Suprapubic skin (tissue), 4 donors: ENCODE data around the gene PAGE2B. TPM values are rescaled to one million over a fixed set of nuclear protein-coding genes. Genes with fewer than 3 reads are reported as not detected.
"Not testable (repeated sequence)": the region's sequence is repeated elsewhere in the genome, so short reads cannot be mapped to it uniquely, and the experiment has no call there.

Source experiments
- DNase-seq, 2 donors: peaks; one replicate each; pipeline ENCODE4 v3.0.0-alpha.2; 2019; ENCODE audit warnings: low spot score in 2 of 2
- H3K27ac ChIP-seq: fragments of 200-600 bp; sonication (generic); one replicate; pipeline ENCODE4 v1.5.1; 2019
- H3K27me3 ChIP-seq: fragments of 200-600 bp; sonication (generic); one replicate; pipeline ENCODE4 v1.5.1; 2019
- H3K36me3 ChIP-seq: fragments of 200-600 bp; sonication (generic); one replicate; pipeline ENCODE4 v1.5.1; 2019
- H3K4me1 ChIP-seq: fragments of 200-600 bp; sonication (generic); one replicate; pipeline ENCODE4 v1.5.1; 2019
- H3K4me3 ChIP-seq: fragments of 200-600 bp; sonication (generic); one replicate; pipeline ENCODE4 v1.5.1; 2019; ENCODE audit warnings: mild to moderate bottlenecking
- H3K9me3 ChIP-seq: fragments of 200-600 bp; sonication (generic); one replicate; pipeline ENCODE4 v1.5.1; 2019
- EP300 ChIP-seq: sonication (generic); formaldehyde crosslinking; IDR thresholded peaks from one replicate; pipeline ENCODE4 v1.6.1; 2017; ENCODE audit warnings: antibody characterized with exemption
- POLR2A ChIP-seq, 2 donors: fragments of 450-650 bp; IDR thresholded peaks; one replicate each; pipeline ENCODE4 v1.6.1; 2017; ENCODE audit warnings: antibody characterized with exemption in 2 of 2, mild to moderate bottlenecking in 2 of 2, moderate library complexity in 2 of 2
- POLR2AphosphoS5 ChIP-seq, 3 donors: sonication (generic); formaldehyde crosslinking; IDR thresholded peaks; one replicate each; pipeline ENCODE4 v1.6.1; 2017; ENCODE audit warnings: antibody characterized with exemption in 3 of 3
- WGBS: methylation state at CpG from one replicate; pipeline ENCODE4 v1.1.5; 2018; 5-methylcytosine and 5-hydroxymethylcytosine counted together
- total RNA-seq, 4 donors: library from RNA; depleted of rRNA; stranded (reverse); fragments of >200 nt; gene quantifications; one replicate each; pipeline ENCODE4 v1.1.0, GENCODE V29; 2016
- TF ChIP-seq, protein P1 (sequence below), 2 donors: fragments of 200-600 bp in 1 of 2; fragments of 450-650 bp in 1 of 2; sonication (generic) in 1 of 2; IDR thresholded peaks; one replicate each; pipeline ENCODE4 v1.5.1; 2016 to 2019; ENCODE audit warnings: antibody characterized with exemption in 2 of 2, mild to moderate bottlenecking in 1 of 2, moderate library complexity in 1 of 2

The PAGE2B gene
- total RNA-seq, 4 donors from 2014 or later = not detected

DNA sequence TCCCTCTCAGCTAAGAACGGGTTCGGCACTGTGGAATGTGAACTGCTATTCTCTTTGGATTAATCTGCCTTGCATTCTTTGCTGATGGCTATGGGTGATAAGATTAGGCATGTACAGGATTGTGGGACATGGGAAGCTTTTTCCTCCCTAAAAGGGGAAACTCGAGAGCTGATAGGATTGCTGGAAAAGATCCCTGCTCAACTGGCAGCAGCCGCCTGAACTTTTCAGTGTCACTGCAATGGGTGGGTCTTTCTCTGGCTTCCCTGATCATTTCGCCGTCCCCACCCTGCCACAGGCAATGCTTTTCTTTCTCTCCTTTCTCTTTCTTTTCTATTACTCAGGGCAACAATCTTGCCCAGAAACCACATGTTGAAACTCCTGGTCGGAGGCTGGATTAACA is 34.5 kb downstream of the PAGE2B start:
- Histone ChIP-seq H3K4me3 (no peak overlapping the region), H3K4me1 (peaks cover 7% of the 10 kb centered on the region), H3K27me3 (no peaks in the 10 kb centered on the region), H3K36me3 (no peaks in the 10 kb centered on the region), H3K27ac (no peak overlapping the region), H3K9me3 (no peaks in the 10 kb centered on the region)
- no peak for TF ChIP-seq EP300
- TF ChIP-seq POLR2AphosphoS5 (IDR thresholded peaks at IDR 0.05) = no peak
- TF ChIP-seq, protein P1, sequence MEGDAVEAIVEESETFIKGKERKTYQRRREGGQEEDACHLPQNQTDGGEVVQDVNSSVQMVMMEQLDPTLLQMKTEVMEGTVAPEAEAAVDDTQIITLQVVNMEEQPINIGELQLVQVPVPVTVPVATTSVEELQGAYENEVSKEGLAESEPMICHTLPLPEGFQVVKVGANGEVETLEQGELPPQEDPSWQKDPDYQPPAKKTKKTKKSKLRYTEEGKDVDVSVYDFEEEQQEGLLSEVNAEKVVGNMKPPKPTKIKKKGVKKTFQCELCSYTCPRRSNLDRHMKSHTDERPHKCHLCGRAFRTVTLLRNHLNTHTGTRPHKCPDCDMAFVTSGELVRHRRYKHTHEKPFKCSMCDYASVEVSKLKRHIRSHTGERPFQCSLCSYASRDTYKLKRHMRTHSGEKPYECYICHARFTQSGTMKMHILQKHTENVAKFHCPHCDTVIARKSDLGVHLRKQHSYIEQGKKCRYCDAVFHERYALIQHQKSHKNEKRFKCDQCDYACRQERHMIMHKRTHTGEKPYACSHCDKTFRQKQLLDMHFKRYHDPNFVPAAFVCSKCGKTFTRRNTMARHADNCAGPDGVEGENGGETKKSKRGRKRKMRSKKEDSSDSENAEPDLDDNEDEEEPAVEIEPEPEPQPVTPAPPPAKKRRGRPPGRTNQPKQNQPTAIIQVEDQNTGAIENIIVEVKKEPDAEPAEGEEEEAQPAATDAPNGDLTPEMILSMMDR (IDR thresholded peaks at IDR 0.05) = no peak
- no peak for TF ChIP-seq POLR2A (IDR thresholded peaks at IDR 0.05)
- DNase-seq = no peak
- 43% methylated on average over 6 of the region's 7 CpGs for WGBS

DNA sequence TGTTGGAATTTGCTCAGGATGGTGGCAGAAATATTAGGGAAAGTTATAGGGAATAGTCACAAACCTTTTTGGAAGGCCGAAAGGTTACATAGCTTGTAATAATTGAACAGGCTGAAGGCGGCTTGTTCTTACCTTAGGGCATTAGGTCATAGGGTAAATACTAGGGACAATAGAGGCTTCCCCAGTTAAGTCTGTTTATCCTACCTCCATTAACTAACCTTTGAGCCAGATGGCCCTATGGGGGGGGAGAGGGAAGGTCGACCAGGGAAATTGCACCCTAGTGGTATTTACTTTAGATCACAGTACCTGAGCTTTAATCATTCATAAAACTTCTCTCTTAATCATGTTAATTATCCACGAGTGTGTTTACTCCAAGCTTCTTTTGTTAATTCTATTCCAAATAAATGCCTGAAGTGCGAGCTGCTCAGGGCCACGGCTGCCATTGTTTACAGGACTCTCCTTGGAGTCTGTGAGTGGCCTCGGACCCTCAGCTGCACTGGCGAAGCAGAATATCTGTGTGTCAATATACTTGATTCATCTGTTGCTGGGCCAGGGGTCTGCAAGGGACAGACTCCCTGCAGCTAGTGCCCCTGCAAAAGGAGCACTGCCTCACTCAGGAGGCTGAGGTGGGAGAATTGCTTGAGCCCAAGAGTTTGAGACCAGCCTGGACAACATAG is 36.9 kb downstream of the PAGE2B start:
- no peaks in the 10 kb centered on the region for H3K27me3 ChIP-seq

DNA sequence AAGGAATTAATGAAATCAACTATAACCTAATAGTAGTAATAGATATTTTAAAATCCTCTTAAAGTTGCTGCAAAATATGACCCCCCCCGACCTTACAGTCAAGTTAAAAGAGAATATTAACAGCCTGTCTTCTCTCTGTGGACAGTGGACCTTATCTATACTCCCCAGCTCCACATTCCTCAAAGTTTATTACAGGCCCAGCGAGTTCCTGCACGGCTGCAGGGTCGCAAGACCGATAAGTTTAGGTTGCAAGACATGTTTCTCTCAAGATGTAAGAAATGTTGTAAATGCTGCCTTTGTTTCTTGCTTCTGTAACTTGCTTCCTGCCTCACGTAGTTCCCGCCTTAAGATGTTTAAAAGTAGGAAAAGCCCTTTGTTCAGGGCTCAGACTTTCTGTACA is 41.8 kb downstream of the PAGE2B start:
- not testable (repeated sequence) for H3K4me1 ChIP-seq
- WGBS = 43% methylated on average over 7 of the region's 7 CpGs

More for the DNA sequence above, 36.9 kb downstream of the PAGE2B start:
- peaks cover 7% of the 10 kb centered on the region for H3K4me1 ChIP-seq
- no peak overlapping the region for H3K4me3 ChIP-seq
- DNase-seq = no peak
- TF ChIP-seq, protein P1 (IDR thresholded peaks at IDR 0.05) = no peak
- TF ChIP-seq EP300 = no peak
- TF ChIP-seq POLR2A (IDR thresholded peaks at IDR 0.05) = no peak
- TF ChIP-seq POLR2AphosphoS5 (IDR thresholded peaks at IDR 0.05) = no peak
- H3K9me3 ChIP-seq = no peaks in the 10 kb centered on the region
- no peak overlapping the region for H3K27ac ChIP-seq
- H3K36me3 ChIP-seq = no peaks in the 10 kb centered on the region
- WGBS = 68% methylated on average over 8 of the region's 8 CpGs

DNA sequence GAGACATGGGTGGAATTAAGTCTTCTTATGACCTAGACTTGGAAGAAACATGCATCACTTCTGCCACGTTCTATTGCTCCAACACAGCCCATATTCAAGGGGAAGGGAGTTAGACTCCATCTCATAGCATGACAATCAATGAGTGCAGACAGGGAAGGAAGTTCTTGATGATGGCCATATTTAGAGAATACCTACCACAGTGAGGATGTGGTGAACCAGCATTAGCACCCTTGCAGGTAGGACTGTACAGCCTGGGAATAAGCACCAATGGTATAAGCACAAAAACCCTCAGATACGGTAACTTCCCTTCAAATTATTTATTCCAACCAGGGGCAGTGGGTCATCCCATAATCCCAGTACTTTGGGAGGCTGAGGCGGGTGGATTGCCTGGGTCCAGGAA is 43.7 kb downstream of the PAGE2B start:
- 69% methylated on average over 3 of the region's 3 CpGs for WGBS
- TF ChIP-seq EP300 = no peak
- no peak for TF ChIP-seq POLR2A (IDR thresholded peaks at IDR 0.05)
- Histone ChIP-seq H3K4me3 (no peak overlapping the region), H3K4me1 (no peaks in the 10 kb centered on the region), H3K36me3 (no peaks in the 10 kb centered on the region), H3K9me3 (no peaks in the 10 kb centered on the region), H3K27me3 (no peaks in the 10 kb centered on the region), H3K27ac (no peak overlapping the region)
- DNase-seq = no peak

More for the DNA sequence above, 41.8 kb downstream of the PAGE2B start:
- H3K4me3 ChIP-seq, H3K27ac ChIP-seq, H3K27me3 ChIP-seq, H3K36me3 ChIP-seq, DNase-seq, H3K9me3 ChIP-seq: not testable (repeated sequence)

DNA sequence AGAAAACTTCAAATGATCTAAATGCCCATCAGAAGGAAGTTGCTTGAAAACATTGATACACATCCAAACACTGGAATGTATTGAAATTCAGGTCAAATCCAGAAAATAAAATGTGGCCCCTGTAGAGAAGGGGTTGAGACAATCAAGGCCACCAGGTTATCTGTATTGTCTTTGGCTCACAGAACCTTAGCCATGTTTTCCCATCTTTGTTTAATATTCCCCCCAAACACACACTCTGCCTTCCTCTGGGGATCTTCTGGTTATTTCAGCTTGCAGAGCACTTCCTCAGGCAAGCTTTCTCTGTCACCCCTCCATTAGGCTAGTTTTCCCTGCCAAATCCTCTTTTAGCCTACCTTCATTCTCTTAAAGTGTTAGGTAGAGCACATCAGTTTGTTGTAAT is 44.4 kb downstream of the PAGE2B start:
- TF ChIP-seq, protein P1 (IDR thresholded peaks at IDR 0.05) = no peak
- TF ChIP-seq EP300 = no peak
- TF ChIP-seq POLR2AphosphoS5 (IDR thresholded peaks at IDR 0.05) = no peak
- TF ChIP-seq POLR2A (IDR thresholded peaks at IDR 0.05) = no peak
- no peak overlapping the region for H3K4me3 ChIP-seq
- no peak overlapping the region for H3K27ac ChIP-seq
- H3K27me3 ChIP-seq = no peaks in the 10 kb centered on the region
- H3K36me3 ChIP-seq = no peaks in the 10 kb centered on the region
- DNase-seq = no peak
- no peaks in the 10 kb centered on the region for H3K9me3 ChIP-seq
- no peaks in the 10 kb centered on the region for H3K4me1 ChIP-seq

DNA sequence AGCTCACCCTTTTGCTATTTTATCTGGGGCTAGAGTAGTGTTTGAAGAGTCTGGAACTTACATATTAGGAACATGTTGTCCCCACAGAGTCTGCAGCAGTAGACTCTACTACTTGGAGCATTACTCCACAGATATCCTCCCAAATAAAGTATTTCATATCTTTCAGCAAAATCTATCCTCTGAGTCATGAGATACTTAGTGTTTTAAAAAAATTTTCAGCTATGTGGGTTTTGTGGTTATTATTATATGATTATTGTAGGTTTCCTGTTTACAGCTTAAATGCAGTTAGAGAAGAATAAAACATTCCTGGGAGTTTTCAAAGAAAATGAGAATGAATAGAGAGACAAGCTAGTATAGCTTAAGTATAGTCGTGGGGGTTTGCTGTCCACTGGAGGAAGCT is 44.9 kb downstream of the PAGE2B start:
- no peaks in the 10 kb centered on the region for H3K27me3 ChIP-seq
- no peaks in the 10 kb centered on the region for H3K4me1 ChIP-seq
- no peaks in the 10 kb centered on the region for H3K36me3 ChIP-seq
- no peaks in the 10 kb centered on the region for H3K9me3 ChIP-seq
- H3K4me3 ChIP-seq = no peak overlapping the region
- no peak overlapping the region for H3K27ac ChIP-seq
- no peak for TF ChIP-seq EP300
- no peak for TF ChIP-seq POLR2AphosphoS5 (IDR thresholded peaks at IDR 0.05)
- TF ChIP-seq POLR2A (IDR thresholded peaks at IDR 0.05) = no peak
- TF ChIP-seq, protein P1 (IDR thresholded peaks at IDR 0.05) = no peak
- no peak for DNase-seq
- 38% methylated on average over 1 of the region's 1 CpG for WGBS
